Erythroblast (primary cell): ENCODE measurements around the gene MUL1.

Experiments
- GATA1 ChIP-seq: IDR thresholded peaks from 2 replicates; pipeline ENCODE4 v1.6.1; 2011; ENCODE audit warnings: low read depth, mild to moderate bottlenecking, control low read depth, low read length, moderate library complexity
- POLR2A ChIP-seq: IDR thresholded peaks from 2 replicates; pipeline ENCODE4 v1.6.1; 2011; ENCODE audit warnings: mild to moderate bottlenecking, low read length

DNA sequence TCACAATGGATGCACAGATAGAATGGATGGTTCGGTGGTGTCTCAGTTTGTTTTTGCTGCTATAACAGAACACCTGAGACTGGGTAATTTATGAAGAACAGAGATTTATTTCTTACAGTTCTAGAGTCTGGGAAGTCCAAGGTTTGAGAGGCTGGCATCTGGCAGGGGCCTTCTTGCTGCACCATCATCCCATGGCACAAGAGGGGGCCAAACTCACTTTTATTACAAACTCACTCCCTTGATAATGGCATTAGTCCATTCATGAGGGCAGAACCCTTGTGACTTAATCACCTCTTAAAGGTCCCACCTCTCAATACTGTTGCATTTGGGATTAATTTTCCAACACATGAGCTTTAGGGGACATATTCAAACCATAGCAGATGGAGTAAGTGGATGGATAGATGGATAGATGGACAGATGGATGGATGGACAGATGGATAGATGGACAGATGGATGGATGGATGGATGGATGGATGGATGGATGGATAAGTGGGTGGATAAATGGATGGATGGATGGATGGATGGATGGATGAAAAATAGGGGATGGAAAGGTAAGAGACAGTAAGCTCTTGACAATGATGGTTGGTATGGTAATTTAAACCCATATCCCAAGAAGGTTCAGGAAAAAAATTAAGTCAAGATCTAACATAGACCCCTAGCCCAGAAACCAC lies 38.4 kb downstream of the MUL1 start:
- no peak for TF ChIP-seq POLR2A
- TF ChIP-seq GATA1: no peak
